GM06990 (cell line): ENCODE results near the gene SYNGAP1.

Source experiments
- DNase-seq: peaks from one replicate; pipeline ENCODE4 v3.0.0-alpha.2; 2011; ENCODE audit not compliant: insufficient read length; ENCODE audit errors: extremely low read depth
- H3K27me3 ChIP-seq: replicated peaks from 2 replicates; pipeline ENCODE4 v1.6.0; 2011; ENCODE audit warnings: low read length; ENCODE audit not compliant: control insufficient read depth, insufficient read depth
- H3K36me3 ChIP-seq: 2 replicates; pipeline ENCODE4 v1.5.1; 2011; ENCODE audit warnings: low read length; ENCODE audit not compliant: control insufficient read depth, insufficient read depth
- H3K4me3 ChIP-seq: replicated peaks from 2 replicates; pipeline ENCODE4 v1.5.1; 2011; ENCODE audit warnings: low read depth, mild to moderate bottlenecking, control low read depth, low read length
- TF ChIP-seq, protein P1 (sequence below): IDR thresholded peaks from 2 replicates; pipeline ENCODE4 v1.5.1; 2011; ENCODE audit warnings: low read length, control low read depth, mild to moderate bottlenecking, inconsistent platforms; ENCODE audit not compliant: insufficient read depth, poor library complexity, severe bottlenecking

The SYNGAP1 gene

DNA sequence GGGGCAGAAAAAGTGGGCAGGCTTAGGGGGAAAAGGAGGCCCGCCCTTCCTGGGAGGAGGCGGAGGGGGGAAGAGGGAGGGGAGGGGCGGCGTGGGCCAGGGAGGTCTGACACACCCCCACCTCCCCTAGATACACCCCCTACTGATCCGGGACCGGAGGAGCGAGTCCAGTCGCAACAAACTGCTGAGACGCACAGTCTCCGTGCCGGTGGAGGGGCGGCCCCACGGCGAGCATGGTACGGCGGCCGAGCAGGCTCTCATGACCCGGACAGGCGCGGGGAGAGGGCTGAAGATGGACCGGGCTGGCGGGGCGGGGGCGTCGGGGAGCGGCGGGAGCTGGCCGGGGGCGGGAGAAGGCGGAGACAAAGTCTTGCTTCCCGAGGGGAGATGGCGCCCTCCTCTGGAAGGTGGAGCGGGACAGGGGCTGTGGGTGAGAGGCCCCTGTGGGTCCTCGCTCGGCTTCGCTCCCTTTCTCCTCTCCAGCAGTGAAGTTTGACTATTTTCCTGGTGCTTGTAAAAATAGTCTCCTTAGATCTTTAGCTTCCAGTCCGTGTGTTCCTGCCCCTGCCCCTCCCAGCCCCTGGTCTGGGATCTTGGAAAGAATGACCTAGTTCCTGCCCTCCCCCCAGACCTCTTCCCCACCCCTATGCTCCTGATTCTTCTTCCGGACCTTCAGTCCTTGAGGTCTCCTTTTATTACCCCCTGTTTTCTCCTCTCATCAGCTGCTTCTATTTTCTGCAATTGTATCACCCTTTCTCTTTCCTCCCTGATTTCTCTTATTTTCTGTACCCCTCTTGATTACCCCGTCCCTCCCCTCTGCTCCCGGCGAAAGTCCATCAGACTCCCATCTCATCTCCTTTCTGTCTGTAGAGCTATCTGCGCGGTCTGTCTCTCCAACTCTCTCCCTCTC lies 6.1 kb downstream of the SYNGAP1 start:
- Histone ChIP-seq H3K4me3 (peak overlapping the region; percentile 60), H3K27me3 (no peaks in the 10 kb centered on the region), H3K36me3 (no peaks in the 10 kb centered on the region)
- peak; percentile 85 for DNase-seq
- TF ChIP-seq, protein P1, sequence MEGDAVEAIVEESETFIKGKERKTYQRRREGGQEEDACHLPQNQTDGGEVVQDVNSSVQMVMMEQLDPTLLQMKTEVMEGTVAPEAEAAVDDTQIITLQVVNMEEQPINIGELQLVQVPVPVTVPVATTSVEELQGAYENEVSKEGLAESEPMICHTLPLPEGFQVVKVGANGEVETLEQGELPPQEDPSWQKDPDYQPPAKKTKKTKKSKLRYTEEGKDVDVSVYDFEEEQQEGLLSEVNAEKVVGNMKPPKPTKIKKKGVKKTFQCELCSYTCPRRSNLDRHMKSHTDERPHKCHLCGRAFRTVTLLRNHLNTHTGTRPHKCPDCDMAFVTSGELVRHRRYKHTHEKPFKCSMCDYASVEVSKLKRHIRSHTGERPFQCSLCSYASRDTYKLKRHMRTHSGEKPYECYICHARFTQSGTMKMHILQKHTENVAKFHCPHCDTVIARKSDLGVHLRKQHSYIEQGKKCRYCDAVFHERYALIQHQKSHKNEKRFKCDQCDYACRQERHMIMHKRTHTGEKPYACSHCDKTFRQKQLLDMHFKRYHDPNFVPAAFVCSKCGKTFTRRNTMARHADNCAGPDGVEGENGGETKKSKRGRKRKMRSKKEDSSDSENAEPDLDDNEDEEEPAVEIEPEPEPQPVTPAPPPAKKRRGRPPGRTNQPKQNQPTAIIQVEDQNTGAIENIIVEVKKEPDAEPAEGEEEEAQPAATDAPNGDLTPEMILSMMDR, result peak; percentile 65

DNA sequence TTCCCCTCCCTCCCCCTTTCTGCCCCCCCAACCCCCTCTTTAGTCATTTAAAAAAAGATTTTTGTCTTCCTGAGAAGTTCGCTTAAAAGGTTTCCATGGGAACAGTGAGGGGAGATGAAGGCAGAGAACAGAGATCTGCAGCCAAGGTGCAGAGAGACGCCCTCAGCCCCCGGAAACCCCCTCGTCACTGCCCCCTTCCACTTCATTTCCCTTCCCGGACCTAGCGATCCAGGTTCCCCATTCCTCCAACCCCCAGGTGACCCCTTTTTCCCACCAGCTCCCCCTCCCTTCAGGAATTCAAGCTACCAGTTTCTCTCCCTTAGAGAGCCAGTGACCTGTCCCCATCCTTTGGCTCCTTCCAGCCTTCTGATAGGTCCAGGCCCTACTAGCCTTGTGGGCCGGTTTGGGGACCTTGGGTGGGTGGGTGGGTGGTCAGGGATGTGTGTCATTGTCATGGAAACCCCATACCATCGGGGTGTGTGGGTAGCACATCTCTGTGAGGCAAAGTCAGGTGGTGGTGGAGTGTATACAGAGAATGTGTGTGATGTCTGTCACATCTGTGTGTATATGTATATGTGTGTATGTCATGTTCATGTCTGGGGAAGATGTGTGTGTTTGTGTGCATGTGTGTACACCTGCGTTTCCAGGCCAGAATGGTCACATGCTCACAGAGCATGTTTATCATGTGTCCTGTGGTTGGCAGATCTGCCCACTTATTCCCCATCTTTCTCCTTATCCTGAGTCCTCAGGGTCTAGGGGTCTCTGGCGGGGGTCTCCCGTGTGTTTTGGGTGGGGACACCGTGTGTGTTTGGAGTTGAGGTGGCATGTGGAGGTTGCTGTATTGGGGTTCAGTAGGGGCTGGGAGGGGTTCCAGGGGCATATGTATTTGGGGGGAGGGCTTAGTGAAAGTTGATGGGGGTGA lies 7.0 kb downstream of the SYNGAP1 start:
- TF ChIP-seq, protein P1, result no peak
- Histone ChIP-seq H3K36me3 (no peaks in the 10 kb centered on the region), H3K4me3 (peak overlapping the region; percentile 77), H3K27me3 (no peaks in the 10 kb centered on the region)
- DNase-seq, result no peak

DNA sequence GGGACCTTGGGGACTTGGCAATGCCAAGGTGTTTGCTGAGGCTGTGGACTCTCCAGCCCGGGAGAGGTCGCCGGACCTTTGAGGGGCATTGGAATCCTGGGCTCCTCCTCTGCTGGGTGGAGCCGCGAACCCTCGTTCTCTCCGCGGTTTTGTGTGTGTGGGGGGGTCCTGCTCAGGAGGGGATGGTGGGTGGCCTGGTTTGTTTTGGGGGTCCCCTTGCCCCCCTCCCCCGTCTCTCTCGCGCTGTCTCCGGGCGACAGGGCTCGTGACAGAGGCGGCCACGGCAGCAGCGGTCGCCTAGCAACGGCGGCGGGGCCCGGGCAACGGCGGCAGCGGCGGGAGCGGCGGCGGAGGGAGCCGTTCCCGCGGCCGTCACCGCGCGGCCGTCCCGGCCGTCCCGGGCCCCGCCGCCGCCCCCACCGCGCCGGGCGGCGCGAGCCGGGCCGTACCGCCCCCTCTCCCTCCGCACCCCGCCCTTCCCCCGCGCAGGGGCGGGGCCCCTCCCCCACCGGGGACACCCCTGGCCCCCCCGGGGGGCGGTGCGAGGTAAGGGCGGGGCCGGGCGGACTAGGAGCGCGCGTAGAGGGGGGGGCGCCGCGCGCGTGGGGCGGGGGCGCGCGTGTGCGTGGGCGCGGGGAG lies 7.8 kb downstream of the SYNGAP1 start:
- H3K36me3 ChIP-seq, result no peaks in the 10 kb centered on the region
- TF ChIP-seq, protein P1, result no peak
- H3K27me3 ChIP-seq, result no peaks in the 10 kb centered on the region
- DNase-seq, result no peak
- H3K4me3 ChIP-seq, result peak overlapping the region; percentile 77

DNA sequence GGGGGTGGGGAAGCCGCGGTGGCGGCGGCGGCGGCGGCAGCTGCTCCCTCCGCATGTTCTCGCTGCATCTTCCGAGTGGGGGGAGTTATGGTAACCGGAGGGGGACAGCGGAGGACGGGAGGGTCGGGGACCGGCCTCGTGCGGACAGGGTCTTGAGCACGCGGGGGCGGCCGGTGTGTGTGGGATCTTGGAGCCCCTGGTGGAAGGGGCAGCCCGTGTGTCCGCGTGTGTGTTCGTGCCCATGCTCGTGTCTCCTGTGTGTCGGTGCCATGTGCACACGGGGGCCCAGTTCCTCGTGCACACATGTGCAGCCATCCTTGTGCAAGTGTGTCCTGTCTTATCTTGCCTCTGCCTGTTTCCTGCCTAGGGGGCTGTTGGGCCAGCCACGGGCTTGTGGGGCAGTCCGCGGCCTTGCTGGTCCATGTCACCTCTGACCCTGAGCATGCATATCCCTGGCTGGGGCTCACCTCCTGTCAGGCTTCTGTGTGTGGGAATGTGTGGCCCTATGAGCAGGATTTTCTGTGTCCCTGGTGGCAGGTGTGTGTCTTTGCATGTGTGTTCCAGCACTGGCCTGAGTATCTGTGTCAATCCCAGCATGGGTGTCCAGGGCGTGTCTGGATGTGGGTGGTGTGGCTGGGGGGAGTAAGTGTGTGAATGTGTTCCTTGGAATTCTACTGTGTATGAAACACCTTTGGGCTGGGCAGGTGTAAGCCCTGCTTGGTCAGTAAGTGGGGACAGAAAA lies 8.5 kb downstream of the SYNGAP1 start:
- TF ChIP-seq, protein P1, result peak; percentile 42
- peaks cover 1% of the 10 kb centered on the region; the same call in 1 of the 2 replicates for H3K36me3 ChIP-seq
- DNase-seq, result peak; percentile 65
- peak overlapping the region; percentile 59 for H3K4me3 ChIP-seq
- no peaks in the 10 kb centered on the region for H3K27me3 ChIP-seq
